CD4-positive, alpha-beta T cell (primary cell): Measurements from ENCODE around the gene ARMH4. TPM values are rescaled to one million over a fixed set of nuclear protein-coding genes. Genes with fewer than 3 reads are reported as not detected.

Source experiments
- ATAC-seq: fragments of 200-7000 bp; cut with Tn5 transposase; one replicate; pipeline ENCODE4 v1.10.0; 2022; ENCODE audit warnings: mild to moderate bottlenecking; ENCODE audit not compliant: poor library complexity
- CTCF ChIA-PET: fragments of 350-600 bp; sonication (Branson Sonifier 250); formaldehyde crosslinking; loops from one replicate; lab custom pipeline; 2021; ENCODE audit warnings: antibody characterized with exemption, inconsistent platforms; lab: Charles Lee
- POLR2A ChIA-PET: fragments of 350-600 bp; sonication (Branson Sonifier 250); formaldehyde crosslinking; loops from one replicate; lab custom pipeline; 2021; ENCODE audit warnings: antibody characterized with exemption, inconsistent platforms; lab: Charles Lee
- DNase-seq, 14 experiments: peaks; one replicate each; pipeline ENCODE4 v3.0.0-alpha.2; 2013 to 2020; ENCODE audit warnings: mixed read lengths in 2 of 14
- H3K27ac ChIP-seq, 2 donors: one replicate each; pipeline versions ENCODE4 v1.5.1 to v1.7.0; 2013; ENCODE audit warnings: low read length in 2 of 2, low read depth in 1 of 2, mild to moderate bottlenecking in 1 of 2
- H3K27me3 ChIP-seq, 2 experiments: 1 replicate in 1 of 2; 2 replicates in 1 of 2; pipeline versions ENCODE4 v1.6.1 to v1.7.0; 2013; ENCODE audit warnings: low read length in 2 of 2, control low read depth in 1 of 2, mild to moderate bottlenecking in 1 of 2, moderate library complexity in 1 of 2; ENCODE audit not compliant: insufficient read depth in 2 of 2, control insufficient read depth in 1 of 2
- H3K36me3 ChIP-seq: one replicate; pipeline ENCODE4 v1.6.1; 2013; ENCODE audit warnings: low read length, control low read depth; ENCODE audit not compliant: insufficient read depth
- H3K4me1 ChIP-seq: one replicate; pipeline ENCODE4 v1.6.1; 2013; ENCODE audit warnings: low read length, control low read depth; ENCODE audit not compliant: insufficient read depth
- H3K4me3 ChIP-seq: one replicate; pipeline ENCODE4 v1.5.1; 2013; ENCODE audit warnings: mild to moderate bottlenecking, low read length, moderate library complexity
- H3K9me3 ChIP-seq, 2 experiments: 1 replicate in 1 of 2; 2 replicates in 1 of 2; pipeline versions ENCODE4 v1.6.1 to v1.7.0; 2013; ENCODE audit warnings: low read length in 2 of 2, mild to moderate bottlenecking in 2 of 2, control low read depth in 1 of 2, moderate library complexity in 1 of 2; ENCODE audit not compliant: control insufficient read depth in 1 of 2, insufficient read depth in 1 of 2
- H3K27ac Mint-ChIP-seq: one replicate; pipeline ENCODE4 v1.8.0; 2020; ENCODE audit warnings: mixed read lengths
- H3K27me3 Mint-ChIP-seq: one replicate; pipeline ENCODE4 v1.8.0; 2021; ENCODE audit warnings: mixed read lengths
- H3K36me3 Mint-ChIP-seq: one replicate; pipeline ENCODE4 v1.8.0; 2021; ENCODE audit warnings: low read depth, mixed read lengths
- H3K4me1 Mint-ChIP-seq: one replicate; pipeline ENCODE4 v1.8.0; 2021; ENCODE audit warnings: low read depth, mixed read lengths
- H3K4me3 Mint-ChIP-seq: one replicate; pipeline ENCODE4 v1.8.0; 2020; ENCODE audit warnings: mild to moderate bottlenecking, mixed read lengths
- H3K9me3 Mint-ChIP-seq: one replicate; pipeline ENCODE4 v1.8.0; 2020; ENCODE audit warnings: mixed read lengths
- CTCF ChIP-seq: fragments of 200-600 bp; IDR thresholded peaks from one replicate; pipeline ENCODE4 v1.8.0; 2022; ENCODE audit warnings: antibody characterized with exemption, mild to moderate bottlenecking
- intact Hi-C, 2 experiments: fragments of 100-400 bp; cut with DNase I in 1 of 2; cut with micrococcal nuclease in 1 of 2; formaldehyde crosslinking; loops; one replicate each; pipeline versions ENCODE4 v1.15.1 to v1.9.0; 2023 to 2025; cut with DNase I, micrococcal nuclease
- total RNA-seq, 174 experiments: library from RNA in 2 of 174; stranded (reverse) in 2 of 174; gene quantifications; one replicate each; pipeline ENCODE4 v1.2.3 and lab custom pipeline; 2021 to 2026

The ARMH4 gene
- total RNA-seq, 2 experiments from 2014 or later: not detected

- no peak overlapping the region for H3K4me3 Mint-ChIP-seq
- Histone ChIP-seq H3K27me3 (peaks cover 0 to under 1% of the 10 kb centered on the region in 2 experiments), H3K4me3 (no peak overlapping the region), H3K27ac (no peak overlapping the region), H3K9me3 (no peaks in the 10 kb centered on the region), H3K4me1 (no peaks in the 10 kb centered on the region), H3K36me3 (no peaks in the 10 kb centered on the region)
- H3K27ac Mint-ChIP-seq: no peak overlapping the region
- CTCF ChIA-PET: no interaction called here
- no peak for ATAC-seq
- no peaks in the 10 kb centered on the region for H3K4me1 Mint-ChIP-seq
- no peak for DNase-seq
- POLR2A ChIA-PET: no interaction called here
- no peaks in the 10 kb centered on the region for H3K36me3 Mint-ChIP-seq
- no peak for TF ChIP-seq CTCF
- no peaks in the 10 kb centered on the region for H3K9me3 Mint-ChIP-seq
- intact Hi-C loops: no loop called here
- H3K27me3 Mint-ChIP-seq: peaks cover 7% of the 10 kb centered on the region
Observed at GRCh38 chr14:58068306-58068705, 83.7 kb downstream of the ARMH4 start.

GRCh38 chr14:58066115-58066514 lies 85.9 kb downstream of the ARMH4 start:
- ATAC-seq (no peak), DNase-seq (no peak)
- intact Hi-C loops: no loop called here
- no peak for TF ChIP-seq CTCF
- Mint-ChIP-seq H3K36me3 (no peaks in the 10 kb centered on the region), H3K4me1 (no peaks in the 10 kb centered on the region), H3K27ac (no peak overlapping the region), H3K27me3 (no peaks in the 10 kb centered on the region), H3K9me3 (no peaks in the 10 kb centered on the region), H3K4me3 (no peak overlapping the region)
- Histone ChIP-seq H3K4me3 (no peak overlapping the region), H3K36me3 (no peaks in the 10 kb centered on the region), H3K4me1 (no peaks in the 10 kb centered on the region), H3K27me3 (peaks cover 0 to 5% of the 10 kb centered on the region in 2 experiments), H3K27ac (no peak overlapping the region), H3K9me3 (no peaks in the 10 kb centered on the region)
- ChIA-PET POLR2A (no interaction called here), CTCF (no interaction called here)

GRCh38 chr14:58061581-58061980 lies 90.4 kb downstream of the ARMH4 start:
- DNase-seq: no peak
- intact Hi-C loops: no loop called here
- ChIA-PET CTCF (interaction anchor here (1.1 kb wide), 1 partner anchor 33 kb away, joined by 4 read pairs; no protein-coding TSS in a partner anchor), POLR2A (no interaction called here)
- Histone ChIP-seq H3K4me3 (no peak overlapping the region), H3K4me1 (no peaks in the 10 kb centered on the region), H3K9me3 (no peaks in the 10 kb centered on the region), H3K36me3 (no peaks in the 10 kb centered on the region), H3K27ac (no peak overlapping the region), H3K27me3 (peaks cover 3 to 6% of the 10 kb centered on the region in 2 experiments)
- no peak overlapping the region for H3K4me3 Mint-ChIP-seq
- H3K27ac Mint-ChIP-seq: no peak overlapping the region
- no peaks in the 10 kb centered on the region for H3K9me3 Mint-ChIP-seq
- ATAC-seq: no peak
- H3K4me1 Mint-ChIP-seq: no peaks in the 10 kb centered on the region
- peaks cover 23% of the 10 kb centered on the region for H3K27me3 Mint-ChIP-seq
- no peaks in the 10 kb centered on the region for H3K36me3 Mint-ChIP-seq
- TF ChIP-seq CTCF: no peak
